Measurements from ENCODE around the gene ECI1. TPM values are rescaled to one million over a fixed set of nuclear protein-coding genes. Genes with fewer than 3 reads are reported as not detected.

Gene ECI1
- total RNA-seq, 1 experiment from 2014 or later, result 95.4 TPM

- no peak overlapping the region for H4K8ac ChIP-seq (replicated peaks; ENCODE audit: insufficient read length, low read depth, low read length)
- Mint-ChIP-seq H3K27ac (no peak overlapping the region), H3K4me3 (peak overlapping the region; percentile 76 to 84), H3K36me3 (ENCODE audit: insufficient read depth in 1 of 3, low read depth in 3 of 3) (peaks cover 7 to 30% (median 28%) of the 10 kb centered on the region in 3 experiments; a peak in 6 of 7 replicates), H3K27me3 (ENCODE audit: low read depth) (peaks cover 25% of the 10 kb centered on the region), H3K4me1 (peaks cover 6 to 9% of the 10 kb centered on the region in 2 experiments), H3K9me3 (peaks cover 0 to 9% of the 10 kb centered on the region in 2 experiments; a peak in 1 of 5 replicates)
- H2AFZ ChIP-seq (ENCODE audit: low read length), result no peak overlapping the region
- no peaks in the 10 kb centered on the region for H3K79me2 ChIP-seq (ENCODE audit: insufficient read depth, low read length)
- WGBS (ENCODE audit: extremely low coverage, insufficient read length, low lambda C conversion rate), result no CpG with 5 or more reads among the region's 16 CpGs
- H3K4ac ChIP-seq (ENCODE audit: low read depth, low read length), result no peak overlapping the region
- H3K56ac ChIP-seq (ENCODE audit: insufficient read length, low read depth, low read length), result no peak overlapping the region
- H3K23me2 ChIP-seq (ENCODE audit: insufficient read length, low read depth, low read length, poor library complexity, severe bottlenecking), result peaks cover 12% of the 10 kb centered on the region
- no peak for DNase-seq
- no peak overlapping the region for H2BK5ac ChIP-seq (ENCODE audit: insufficient read length, low read length)
- no peaks in the 10 kb centered on the region for H3K27me3 ChIP-seq (ENCODE audit: insufficient read depth, low read length)
- TF ChIP-seq, protein P1, sequence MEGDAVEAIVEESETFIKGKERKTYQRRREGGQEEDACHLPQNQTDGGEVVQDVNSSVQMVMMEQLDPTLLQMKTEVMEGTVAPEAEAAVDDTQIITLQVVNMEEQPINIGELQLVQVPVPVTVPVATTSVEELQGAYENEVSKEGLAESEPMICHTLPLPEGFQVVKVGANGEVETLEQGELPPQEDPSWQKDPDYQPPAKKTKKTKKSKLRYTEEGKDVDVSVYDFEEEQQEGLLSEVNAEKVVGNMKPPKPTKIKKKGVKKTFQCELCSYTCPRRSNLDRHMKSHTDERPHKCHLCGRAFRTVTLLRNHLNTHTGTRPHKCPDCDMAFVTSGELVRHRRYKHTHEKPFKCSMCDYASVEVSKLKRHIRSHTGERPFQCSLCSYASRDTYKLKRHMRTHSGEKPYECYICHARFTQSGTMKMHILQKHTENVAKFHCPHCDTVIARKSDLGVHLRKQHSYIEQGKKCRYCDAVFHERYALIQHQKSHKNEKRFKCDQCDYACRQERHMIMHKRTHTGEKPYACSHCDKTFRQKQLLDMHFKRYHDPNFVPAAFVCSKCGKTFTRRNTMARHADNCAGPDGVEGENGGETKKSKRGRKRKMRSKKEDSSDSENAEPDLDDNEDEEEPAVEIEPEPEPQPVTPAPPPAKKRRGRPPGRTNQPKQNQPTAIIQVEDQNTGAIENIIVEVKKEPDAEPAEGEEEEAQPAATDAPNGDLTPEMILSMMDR (conservative IDR thresholded peaks at IDR 0.05), result 0 out of 3 replicates have a peak, but pooled peaks have one; percentile 3
- no peaks in the 10 kb centered on the region for H4K20me1 ChIP-seq (ENCODE audit: control insufficient read depth, insufficient read depth, insufficient read length)
- no peak overlapping the region for H2BK12ac ChIP-seq (ENCODE audit: insufficient read length, low read depth, low read length)
- no peak overlapping the region for H2AK5ac ChIP-seq (ENCODE audit: insufficient read length, low read length)
- peak overlapping the region; percentile 65 for H3K9ac ChIP-seq (ENCODE audit: extremely low read depth, insufficient read length, low read length)
- no peaks in the 10 kb centered on the region for H3K9me3 ChIP-seq (ENCODE audit: control insufficient read depth, low read depth, low read length)
- H3K14ac ChIP-seq (ENCODE audit: insufficient read depth, low read length), result no peak overlapping the region
- no peak overlapping the region for H3K27ac ChIP-seq (ENCODE audit: insufficient read length, low read depth, low read length)
- no peak overlapping the region for H2BK120ac ChIP-seq (ENCODE audit: low read depth, low read length, poor library complexity, severe bottlenecking)
- no peak overlapping the region for H3K23ac ChIP-seq (ENCODE audit: insufficient read length, low read depth, low read length)
- no peak overlapping the region for H4K5ac ChIP-seq (ENCODE audit: insufficient read length, low read depth, low read length)
- H3K79me1 ChIP-seq (ENCODE audit: insufficient read depth, low read depth, low read length, poor library complexity, severe bottlenecking), result no peaks in the 10 kb centered on the region
- no peak overlapping the region for H3K18ac ChIP-seq (ENCODE audit: insufficient read length, low read depth, low read length)
- H2BK20ac ChIP-seq (ENCODE audit: low read depth, low read length, poor library complexity, severe bottlenecking), result no peak overlapping the region
- no peak overlapping the region for H2BK15ac ChIP-seq (ENCODE audit: low read depth, low read length)
- no peak overlapping the region for H4K91ac ChIP-seq (ENCODE audit: insufficient read length, low read depth, low read length)
- H3K4me1 ChIP-seq (ENCODE audit: insufficient read depth, low read length), result no peaks in the 10 kb centered on the region; the same call in 1 of the 2 replicates
- no peak overlapping the region for H3T11ph ChIP-seq (ENCODE audit: low read length)
- peak overlapping the region; percentile 80 for H3K4me2 ChIP-seq (ENCODE audit: insufficient read depth, insufficient read length, low read length)
These were observed 45.4 kb downstream of the ECI1 start for GRCh38 chr16:2205967-2206313.
